HG03095 (cell line): ENCODE measurements around the gene TCF7L2.

Experiments used
- ATAC-seq: cut with Tn5 transposase; IDR thresholded peaks from one replicate; pipeline ENCODE4 v1.9.1; 2021; ENCODE audit warnings: moderate library complexity; ENCODE audit not compliant: unreplicated experiment

Gene TCF7L2

GRCh38 chr10:113111900-113112853 lies 162.1 kb downstream of the TCF7L2 start:
- ATAC-seq = no peak

- no peak for ATAC-seq
These were observed 163.2 kb downstream of the TCF7L2 start for GRCh38 chr10:113113241-113113640.

- ATAC-seq = no peak
These were observed 163.9 kb downstream of the TCF7L2 start for GRCh38 chr10:113113918-113114317.

GRCh38 chr10:113115556-113115955 lies 165.5 kb downstream of the TCF7L2 start:
- no peak for ATAC-seq

- no peak for ATAC-seq
These were observed 168.8 kb downstream of the TCF7L2 start for GRCh38 chr10:113118882-113119281.

GRCh38 chr10:113119801-113120200 lies 169.8 kb downstream of the TCF7L2 start:
- no peak for ATAC-seq

- ATAC-seq = no peak
These were observed 171.1 kb downstream of the TCF7L2 start for GRCh38 chr10:113121153-113121552.

- ATAC-seq = no peak
These were observed 172.9 kb downstream of the TCF7L2 start for GRCh38 chr10:113122947-113123346.

- ATAC-seq = no peak
These were observed 174.7 kb downstream of the TCF7L2 start for GRCh38 chr10:113124724-113125123.

- ATAC-seq = no peak
These were observed 175.6 kb downstream of the TCF7L2 start for GRCh38 chr10:113125612-113126011.

GRCh38 chr10:113126229-113127201 lies 176.5 kb downstream of the TCF7L2 start:
- no peak for ATAC-seq

GRCh38 chr10:113127261-113127900 lies 177.3 kb downstream of the TCF7L2 start:
- no peak for ATAC-seq

GRCh38 chr10:113127901-113128283 lies 177.8 kb downstream of the TCF7L2 start:
- no peak for ATAC-seq

- no peak for ATAC-seq
These were observed 178.5 kb downstream of the TCF7L2 start for GRCh38 chr10:113128450-113129070.

- no peak for ATAC-seq
These were observed 179.1 kb downstream of the TCF7L2 start for GRCh38 chr10:113129117-113129516.

GRCh38 chr10:113130014-113130641 lies 180.1 kb downstream of the TCF7L2 start:
- ATAC-seq = no peak

GRCh38 chr10:113131613-113132261 lies 181.7 kb downstream of the TCF7L2 start:
- no peak for ATAC-seq

GRCh38 chr10:113132591-113133121 lies 182.6 kb downstream of the TCF7L2 start:
- ATAC-seq = no peak

- ATAC-seq = no peak
These were observed 183.6 kb downstream of the TCF7L2 start for GRCh38 chr10:113133497-113134115.
